ENCODE results near the gene EIF6.
A peak's percentile ranks its signal among the peaks of the same experiment; 100 is the strongest.
"Not testable (repeated sequence)": the region's sequence is repeated elsewhere in the genome, so short reads cannot be mapped to it uniquely, and the experiment has no call there.

The EIF6 gene

DNA sequence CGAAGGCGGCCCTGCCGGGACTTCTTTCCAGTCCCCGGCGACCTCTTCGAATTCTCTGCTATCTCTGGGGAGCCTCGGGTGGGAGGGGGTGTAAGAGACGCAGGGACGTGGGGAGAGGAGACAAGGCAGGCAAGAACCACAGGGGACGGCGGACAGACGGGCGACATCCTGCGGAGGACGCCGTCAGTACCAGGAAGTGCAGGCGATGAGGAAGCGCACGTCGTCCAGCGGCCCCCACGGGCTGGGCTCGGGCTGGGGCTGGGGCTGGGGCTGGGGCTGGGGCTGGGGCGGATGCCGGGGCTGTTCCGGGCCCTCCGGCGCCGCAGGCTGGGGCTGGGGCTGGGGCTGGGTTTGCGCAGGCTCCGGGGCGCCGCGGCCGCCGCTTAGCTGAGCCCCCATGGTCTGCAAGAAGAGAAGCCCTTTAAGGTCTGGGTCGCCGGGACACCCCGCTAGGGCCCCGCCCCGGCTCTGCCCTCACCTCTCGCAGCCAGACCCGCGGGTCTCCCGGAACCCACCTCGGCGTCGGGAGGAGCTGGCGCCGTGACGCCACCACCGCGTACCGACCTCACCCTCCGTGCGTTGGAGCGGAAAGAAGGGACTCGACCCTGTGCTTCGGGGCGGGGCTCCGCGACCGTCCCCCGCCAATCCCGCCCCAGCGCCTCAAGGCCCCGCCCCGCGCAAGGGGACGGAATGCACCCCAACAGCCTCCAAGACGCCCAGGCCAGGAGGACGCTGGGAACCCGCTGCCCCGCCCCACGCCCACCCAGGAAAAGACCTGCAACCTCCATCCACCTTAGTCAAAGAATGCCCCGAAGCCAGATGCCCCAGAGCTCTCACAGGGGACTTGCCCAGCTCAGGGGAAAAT, 6.8 kb downstream of the EIF6 start, which contains the start of gene MMP24OS:
Gene MMP24OS (minus strand): TSS at position 592 of the 865 bp plus-strand sequence. CDS start 193 bp downstream, at position 399.
- DNase-seq (ENCODE audit: low read depth in 2 of 2) = peak; percentile 57 to 61

DNA sequence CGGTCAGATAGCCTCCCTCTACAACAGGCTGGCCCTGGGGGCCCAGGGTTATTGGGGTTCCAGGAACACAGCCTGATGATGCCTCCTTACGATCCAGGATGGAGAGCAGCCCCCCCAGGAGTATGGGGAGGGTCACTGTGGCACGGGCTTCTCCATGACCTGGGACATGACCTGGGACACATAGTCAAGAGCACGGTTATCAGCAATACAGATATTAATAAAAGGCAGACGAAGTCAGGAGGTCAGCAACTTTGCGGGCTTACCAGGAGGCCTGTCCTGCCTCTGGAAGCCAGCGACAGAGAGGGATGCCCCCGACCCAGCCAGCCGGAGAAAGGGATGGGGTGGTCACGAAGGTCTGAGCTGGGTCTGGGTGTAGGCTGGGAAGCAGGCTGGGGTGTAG, 7.4 kb downstream of the EIF6 start:
- no peak for DNase-seq (ENCODE audit: low read depth in 2 of 2)

DNA sequence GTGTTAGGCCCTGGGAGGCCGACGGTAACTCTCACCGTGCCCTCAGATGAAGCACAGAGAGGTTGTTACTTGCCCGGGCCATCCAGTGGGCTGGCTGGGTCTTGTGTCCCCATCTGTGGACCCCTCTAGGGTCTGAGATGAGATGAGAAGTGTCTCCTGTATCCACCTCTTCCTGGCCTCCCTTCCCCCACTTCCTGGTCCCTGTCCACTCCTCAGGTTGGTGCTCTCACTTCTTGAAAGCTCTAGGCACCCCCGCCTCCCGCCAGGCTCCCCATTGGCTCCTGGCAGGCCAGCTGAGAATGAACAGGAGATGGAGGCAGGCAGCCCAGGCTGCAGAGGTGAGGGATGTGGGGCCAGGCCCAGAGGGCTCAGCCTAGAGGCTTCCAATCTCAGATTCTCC, 8.2 kb downstream of the EIF6 start:
- no peak for DNase-seq (ENCODE audit: low read depth in 2 of 2)

DNA sequence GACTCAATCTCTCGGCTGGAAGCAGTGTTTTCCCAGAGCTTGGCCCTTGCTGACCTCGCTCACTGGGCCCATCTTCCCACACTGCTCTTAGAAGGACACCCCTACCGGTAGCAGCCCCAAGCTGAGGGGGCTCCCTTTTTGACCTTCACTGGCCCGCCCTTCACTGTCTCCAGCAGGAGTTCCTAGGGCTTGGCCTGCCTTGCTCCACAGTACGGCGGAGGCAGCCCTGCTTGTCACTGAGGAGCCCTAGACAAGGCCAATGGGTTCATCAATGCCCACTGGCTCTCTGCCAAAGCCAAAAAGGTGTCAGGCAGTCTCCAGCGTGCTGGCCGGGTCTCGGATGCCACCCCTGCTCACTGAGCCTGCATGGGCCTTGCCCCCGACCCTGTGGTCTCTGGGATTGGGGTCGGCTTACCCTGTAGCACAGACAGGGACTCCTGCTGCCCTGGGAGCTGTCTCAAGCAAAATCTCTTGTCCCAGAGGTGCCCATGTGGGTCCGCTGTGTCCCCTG, 8.8 kb downstream of the EIF6 start:
- DNase-seq (ENCODE audit: low read depth in 2 of 2) = no peak

DNA sequence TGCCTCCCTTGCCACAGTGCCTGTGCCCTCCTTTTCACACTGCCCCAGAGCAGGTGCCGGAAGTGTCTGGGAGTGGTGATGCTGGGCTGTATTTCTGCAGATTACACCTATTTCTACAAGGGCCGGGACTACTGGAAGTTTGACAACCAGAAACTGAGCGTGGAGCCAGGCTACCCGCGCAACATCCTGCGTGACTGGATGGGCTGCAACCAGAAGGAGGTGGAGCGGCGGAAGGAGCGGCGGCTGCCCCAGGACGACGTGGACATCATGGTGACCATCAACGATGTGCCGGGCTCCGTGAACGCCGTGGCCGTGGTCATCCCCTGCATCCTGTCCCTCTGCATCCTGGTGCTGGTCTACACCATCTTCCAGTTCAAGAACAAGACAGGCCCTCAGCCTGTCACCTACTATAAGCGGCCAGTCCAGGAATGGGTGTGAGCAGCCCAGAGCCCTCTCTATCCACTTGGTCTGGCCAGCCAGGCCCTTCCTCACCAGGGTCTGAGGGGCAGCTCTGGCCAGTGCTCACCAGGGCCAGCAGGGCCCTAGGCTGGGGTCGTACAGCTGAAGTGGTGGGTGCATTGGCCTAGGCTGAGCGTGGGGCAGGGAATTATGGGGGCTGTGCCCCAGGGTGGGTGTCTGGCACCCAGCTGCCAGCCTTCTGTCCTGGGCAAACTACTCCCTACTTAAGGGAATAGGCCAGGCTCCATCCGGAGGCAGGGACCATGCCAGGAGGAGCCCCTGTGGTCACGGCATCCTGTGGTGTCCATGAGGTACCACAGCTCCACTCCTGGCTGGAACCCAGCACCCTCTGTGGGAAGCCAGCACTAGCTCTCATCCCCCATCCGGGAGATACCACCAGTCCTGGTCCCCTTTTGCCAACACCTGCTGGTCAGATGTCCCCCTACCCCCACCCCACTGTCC, 10.1 kb downstream of the EIF6 start:
- DNase-seq (ENCODE audit: low read depth in 2 of 2) = no peak

DNA sequence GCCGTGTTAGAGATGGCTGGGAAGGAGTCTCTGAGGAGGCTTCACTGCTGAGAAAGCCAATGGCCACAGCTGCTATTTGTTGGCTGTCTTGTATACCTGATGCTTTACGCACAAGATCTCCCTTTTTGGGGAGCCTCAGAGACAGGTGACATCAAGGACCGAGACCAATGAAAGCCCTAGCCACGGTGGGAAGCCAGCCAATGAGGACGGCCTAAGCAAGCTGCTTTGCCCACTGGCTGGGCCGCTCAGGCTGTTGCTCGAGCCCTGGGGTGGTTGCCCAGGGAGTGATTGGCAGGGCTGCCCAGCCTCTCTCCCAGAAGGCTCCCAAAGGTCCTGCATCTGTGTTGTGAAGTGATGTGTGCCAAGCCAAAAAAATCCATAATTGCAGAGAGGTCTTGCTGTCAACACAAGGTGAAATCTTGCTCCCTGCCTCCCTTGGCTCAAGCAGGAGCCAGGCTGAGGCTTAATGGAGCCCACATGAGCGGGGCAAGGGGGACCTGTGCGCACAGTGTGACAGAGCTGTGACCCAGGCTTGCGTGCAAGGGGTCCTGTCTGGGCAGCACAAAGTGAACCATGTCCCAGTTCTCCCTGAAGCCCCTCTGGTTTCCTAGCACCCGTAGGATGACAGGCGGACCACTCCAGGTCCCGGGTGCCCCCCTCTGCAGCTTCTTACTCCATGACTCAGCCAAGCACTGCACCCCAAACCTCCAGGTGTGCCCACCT, 11.0 kb downstream of the EIF6 start:
- DNase-seq (ENCODE audit: low read depth in 2 of 2) = no peak

DNA sequence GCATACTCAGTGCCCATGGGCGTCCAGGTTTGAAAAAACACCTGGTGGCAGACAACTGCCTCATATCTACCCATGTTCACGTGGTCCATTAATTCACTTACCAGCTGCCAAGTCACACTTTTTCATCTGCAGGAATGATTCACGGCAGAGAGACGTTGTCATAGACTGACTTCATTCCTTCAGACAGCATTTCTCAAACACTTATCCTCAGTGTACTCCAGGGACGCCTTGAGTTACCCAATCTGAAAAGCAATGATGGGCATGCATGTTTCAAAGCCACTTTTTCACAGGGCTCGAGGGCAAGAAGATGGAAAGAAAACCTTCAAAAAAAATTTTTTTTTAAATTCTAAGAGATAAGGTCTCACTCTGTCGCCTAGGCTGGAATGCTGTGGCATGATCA, 12.7 kb downstream of the EIF6 start:
- DNase-seq (ENCODE audit: low read depth in 2 of 2) = no peak

DNA sequence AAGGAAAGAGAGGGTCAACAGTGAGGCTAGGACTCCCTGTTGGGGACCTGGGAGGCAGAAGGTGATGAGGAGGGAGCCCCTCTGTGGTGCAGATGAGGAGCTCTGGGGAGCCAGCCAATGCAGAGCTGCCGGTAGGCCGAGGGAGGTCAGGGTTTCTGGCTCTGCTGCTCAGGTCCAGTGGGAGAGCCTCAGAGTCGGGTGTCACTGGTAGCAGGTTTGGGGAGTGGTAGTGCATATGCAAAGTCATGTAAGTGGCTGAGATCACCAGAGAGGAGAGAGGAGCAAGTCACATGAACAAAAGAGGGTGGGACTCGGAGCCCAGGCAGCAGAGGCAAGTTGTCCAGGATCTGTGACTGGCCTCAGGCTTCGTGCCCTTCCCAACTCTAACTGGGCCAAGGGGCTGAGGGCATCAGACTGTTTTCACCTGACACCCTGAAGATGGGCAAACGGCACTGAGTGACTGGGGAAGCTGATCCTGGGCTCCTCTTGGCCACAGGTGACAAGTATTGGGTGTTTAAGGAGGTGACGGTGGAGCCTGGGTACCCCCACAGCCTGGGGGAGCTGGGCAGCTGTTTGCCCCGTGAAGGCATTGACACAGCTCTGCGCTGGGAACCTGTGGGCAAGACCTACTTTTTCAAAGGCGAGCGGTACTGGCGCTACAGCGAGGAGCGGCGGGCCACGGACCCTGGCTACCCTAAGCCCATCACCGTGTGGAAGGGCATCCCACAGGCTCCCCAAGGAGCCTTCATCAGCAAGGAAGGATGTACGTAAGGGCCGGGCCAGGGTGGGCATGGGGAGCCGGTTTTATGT, 13.3 kb downstream of the EIF6 start:
- no peak for DNase-seq (ENCODE audit: low read depth in 2 of 2)

DNA sequence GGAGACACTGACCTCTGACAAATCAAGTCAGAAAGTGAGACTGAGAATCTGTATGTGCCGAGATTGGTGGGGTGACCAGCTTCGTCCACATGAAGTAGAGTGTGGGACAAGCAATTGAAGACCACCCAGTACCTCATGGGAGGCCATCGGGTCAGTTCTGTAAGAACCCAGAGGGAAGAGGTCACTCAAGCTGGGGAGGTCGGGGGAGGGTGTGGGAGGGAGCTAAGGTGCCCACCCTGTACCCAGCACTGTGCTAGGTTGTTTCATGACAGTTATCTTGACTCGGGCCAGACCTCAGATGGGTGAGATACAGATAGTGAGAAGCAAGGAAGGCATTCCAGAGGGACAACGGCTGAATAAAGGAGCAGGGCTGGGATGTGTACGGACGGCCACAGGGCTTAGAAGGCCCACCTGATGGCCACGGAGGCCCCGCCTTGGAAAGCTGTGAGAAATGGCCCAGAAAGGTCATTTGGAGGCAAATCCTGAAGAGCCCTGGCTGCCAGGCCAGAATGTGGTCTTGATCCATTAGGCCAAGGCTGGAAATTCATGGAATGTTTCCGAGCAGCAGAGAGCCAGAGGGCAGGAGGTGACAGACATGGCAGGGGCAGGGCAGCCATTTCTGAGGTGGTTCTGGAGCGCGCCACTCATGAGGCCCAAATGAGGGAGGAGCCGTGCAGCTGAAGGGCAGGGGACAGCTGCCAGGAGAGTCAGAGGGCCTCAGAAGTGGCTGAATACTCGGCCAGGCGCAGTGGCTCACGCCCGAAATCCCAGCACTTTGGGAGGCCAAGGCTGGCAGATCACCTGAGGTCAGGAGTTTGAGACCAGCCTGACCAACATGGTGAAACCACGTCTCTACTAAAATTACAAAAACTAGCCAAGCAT, 14.3 kb downstream of the EIF6 start:
- DNase-seq (ENCODE audit: low read depth in 2 of 2) = no peak

DNA sequence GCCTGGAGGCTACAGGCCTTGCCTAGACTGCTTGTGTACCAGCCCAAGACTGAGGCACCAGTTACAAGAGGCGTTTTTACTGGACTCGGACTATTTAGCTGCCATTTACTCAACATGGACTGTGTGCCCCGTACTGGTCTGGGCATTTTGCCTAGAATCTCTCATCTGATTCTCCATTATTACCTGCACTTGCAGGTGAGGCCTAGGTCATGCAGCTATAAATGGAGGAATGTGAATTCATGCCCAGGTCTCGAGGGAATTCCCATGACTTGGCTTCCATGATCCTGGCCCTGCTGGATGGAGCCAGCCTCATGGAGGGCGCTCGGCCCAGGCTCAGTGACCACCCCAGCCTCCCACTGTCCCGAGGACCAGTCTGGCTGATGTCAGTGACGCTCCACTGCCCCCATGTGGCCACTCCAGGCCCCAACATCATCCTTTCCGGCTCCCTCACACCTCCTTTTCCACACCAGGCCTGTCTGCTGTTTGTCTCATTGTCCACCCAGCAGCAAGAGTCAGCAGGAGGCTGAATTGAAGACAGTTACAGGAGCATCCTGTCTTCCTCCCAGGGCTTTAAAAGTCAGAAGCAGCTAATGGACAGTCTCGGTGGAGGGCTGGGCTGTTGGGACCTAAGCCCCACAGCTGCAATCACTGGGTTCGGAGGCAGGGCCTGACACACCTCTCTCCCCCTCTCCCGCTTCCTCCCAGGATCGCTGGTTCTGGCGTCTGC, 15.4 kb downstream of the EIF6 start:
- no peak for DNase-seq (ENCODE audit: low read depth in 2 of 2)

DNA sequence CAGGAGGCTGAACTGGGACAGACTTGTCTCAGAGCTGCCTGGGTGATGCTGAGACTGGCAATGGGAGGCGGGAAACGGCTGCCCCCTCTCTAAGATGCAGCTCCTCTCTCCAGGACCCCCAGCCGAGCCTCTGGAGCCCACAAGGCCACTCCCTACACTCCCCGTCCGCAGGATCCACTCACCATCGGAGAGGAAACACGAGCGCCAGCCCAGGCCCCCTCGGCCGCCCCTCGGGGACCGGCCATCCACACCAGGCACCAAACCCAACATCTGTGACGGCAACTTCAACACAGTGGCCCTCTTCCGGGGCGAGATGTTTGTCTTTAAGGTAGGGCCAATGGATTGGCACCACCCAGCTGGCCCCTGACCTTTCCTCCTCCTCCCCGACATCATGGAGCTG, 17.5 kb downstream of the EIF6 start:
- no peak for DNase-seq (ENCODE audit: low read depth in 2 of 2)

DNA sequence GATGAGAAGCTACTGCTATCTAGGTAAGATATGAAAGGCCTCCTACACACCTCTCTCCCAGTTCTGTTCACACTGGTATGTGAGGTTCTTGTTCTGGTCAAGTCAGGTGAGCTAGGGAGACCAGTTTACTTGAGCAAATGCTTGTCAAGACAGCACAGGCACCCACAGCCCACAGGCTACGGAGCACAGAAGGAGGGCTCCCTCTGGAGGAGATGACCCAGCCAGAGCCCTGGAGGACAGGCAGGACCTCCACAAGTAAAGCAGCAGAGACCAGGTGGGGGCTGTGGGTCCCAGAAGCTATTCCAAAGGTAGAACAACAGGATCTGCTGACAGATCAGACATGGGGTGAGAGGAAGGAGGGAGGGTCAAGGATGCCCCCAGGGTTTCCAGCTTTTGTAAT, 19.8 kb downstream of the EIF6 start:
- no peak for DNase-seq (ENCODE audit: low read depth in 2 of 2)

DNA sequence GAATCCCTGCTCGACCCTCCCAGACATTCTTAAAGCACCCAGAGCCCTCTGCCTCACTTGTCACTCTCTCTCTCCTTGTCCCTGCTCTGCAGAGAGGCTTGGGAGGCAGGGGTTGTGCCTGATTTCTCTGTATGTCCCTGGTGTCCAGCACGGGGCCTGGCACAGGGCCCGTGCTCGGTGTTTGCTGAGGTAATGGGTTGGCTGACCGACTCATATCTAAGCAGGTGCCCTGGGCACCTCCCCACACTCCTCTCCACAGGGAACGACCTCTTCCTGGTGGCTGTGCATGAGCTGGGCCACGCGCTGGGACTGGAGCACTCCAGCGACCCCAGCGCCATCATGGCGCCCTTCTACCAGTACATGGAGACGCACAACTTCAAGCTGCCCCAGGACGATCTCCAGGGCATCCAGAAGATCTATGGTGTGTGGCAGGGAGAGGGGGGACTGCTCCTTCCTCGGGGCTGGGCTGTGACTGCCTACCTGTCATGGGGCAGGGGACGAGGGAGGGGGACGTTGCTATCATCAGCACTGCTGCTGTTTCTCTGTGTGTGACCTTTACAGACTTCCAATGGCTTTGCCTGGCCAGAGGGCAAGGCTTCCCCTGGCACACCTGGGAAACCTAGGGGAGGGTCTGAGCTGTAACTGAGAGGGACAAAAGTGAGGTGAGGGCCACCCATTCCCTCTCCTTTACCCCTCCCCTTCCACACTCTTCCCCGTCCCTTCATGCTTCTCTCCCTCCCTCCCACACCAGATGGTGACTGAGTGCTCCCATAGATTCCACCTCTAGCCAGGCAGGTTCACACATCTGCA, 20.8 kb downstream of the EIF6 start:
- no peak for DNase-seq (ENCODE audit: low read depth in 2 of 2)

DNA sequence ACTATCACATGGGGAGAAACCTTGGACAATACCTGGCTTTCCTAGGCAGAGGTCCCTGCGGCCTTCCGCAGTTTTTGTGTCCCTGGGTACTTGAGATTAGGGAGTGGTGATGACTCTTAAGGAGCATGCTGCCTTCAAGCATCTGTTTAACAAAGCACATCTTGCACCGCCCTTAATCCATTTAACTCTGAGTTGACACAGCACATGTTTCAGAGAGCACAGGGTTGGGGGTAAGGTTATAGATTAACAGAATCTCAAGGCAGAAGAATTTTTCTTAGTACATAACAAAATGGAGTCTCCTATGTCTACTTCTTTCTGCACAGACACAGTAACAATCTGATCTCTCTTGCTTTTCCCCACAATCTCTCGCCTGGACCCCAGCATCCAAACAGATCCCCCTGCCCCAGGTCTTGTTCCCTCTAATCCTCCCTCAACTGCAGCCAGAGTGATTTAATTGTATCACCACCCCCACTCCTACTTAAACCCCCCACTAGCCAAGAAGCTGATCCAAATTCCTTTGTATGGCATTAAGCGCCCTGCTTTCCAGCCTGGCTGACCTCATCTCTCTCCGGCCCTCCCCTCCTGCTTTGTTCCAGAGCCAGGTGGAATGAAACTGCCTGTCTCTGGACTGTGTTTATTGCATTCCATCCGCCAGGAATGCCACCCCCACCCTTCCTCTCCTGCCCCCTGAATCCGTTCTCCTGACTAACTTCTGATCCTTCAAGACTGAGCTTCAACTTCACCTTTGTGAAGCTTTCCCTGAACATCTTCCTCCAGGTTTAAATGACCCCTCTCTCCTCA, 21.6 kb downstream of the EIF6 start:
- DNase-seq (ENCODE audit: low read depth in 2 of 2) = not testable (repeated sequence)

DNA sequence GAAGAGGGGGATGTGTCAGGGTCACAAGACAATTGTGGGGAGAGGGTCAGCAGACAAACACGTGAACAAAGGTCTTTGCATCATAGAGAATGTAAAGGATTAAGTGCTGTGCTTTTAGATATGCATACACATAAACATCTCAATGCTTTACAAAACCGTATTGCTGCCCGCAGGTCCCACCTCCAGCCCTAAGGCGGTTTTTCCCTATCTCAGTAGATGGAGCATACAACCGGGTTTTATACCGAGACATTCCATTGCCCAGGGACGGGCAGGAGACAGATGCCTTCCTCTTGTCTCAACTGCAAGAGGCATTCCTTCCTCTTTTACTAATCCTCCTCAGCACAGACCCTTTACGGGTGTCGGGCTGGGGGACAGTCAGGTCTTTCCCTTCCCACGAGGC, 22.3 kb downstream of the EIF6 start:
- not testable (repeated sequence) for DNase-seq (ENCODE audit: low read depth in 2 of 2)

DNA sequence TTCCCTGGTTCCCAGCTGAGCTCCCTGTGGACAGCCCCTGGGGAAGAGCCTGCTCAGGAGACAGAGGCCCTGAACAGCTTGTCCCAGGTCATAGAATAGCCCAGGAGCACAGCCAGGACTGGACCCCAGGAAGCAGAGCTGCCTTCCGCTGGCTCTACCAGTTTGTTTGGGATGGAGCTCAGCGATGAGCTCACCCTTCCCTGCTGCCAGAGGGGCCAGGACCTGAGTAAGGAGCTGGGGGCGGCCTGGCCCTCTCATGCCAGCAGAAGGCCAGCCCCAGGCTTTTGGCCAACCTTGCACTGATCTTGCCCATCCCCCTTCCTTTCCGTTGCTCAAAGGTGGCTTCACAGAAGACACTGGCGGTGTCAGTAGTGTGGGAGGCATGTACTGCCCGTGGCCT, 24.1 kb downstream of the EIF6 start:
- no peak for DNase-seq (ENCODE audit: low read depth in 2 of 2)

DNA sequence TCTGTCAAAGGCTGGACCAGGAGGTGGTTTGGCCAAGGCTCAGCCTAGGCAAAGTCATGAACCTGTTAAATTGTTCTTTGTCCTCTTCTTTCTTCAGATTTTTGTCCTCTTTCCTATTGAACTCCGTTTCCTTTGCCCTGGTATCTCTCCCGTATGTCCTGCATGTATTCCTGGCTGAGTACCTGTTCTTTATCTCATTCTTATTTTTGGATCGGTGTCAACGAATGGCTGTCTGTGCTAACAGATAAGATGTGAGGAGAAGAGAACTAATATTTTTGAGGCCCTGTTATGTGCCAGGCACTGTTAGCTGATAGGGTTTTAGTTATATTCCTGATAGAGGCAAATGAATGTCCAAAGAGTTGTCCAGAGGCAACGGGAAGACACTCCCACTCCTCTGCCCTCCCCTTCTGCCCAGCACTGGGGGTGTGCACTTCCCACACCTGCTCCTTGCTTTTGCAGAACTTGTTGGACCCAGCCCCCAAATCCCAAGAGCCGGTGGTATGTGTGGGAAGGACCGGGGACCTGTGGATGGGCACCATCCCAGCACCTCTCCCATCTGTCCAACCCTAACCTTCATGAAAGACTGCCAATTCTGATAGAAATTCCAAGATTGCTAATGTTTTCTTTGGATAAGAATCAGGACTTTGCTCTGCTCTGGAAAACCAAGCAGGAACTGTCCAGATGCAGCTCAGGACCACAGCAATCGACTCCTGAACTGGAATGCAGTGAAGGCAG, 27.2 kb downstream of the EIF6 start:
- peak; percentile 21 to 23 for DNase-seq (ENCODE audit: low read depth in 2 of 2)
